KMS-11 (cell line): Measurements from ENCODE around the gene KDF1.

Experiments
- H2AFZ ChIP-seq: fragments of 200-600 bp; sonication (generic); 2 replicates; pipeline ENCODE4 v1.6.1; 2016; ENCODE audit warnings: antibody characterized with exemption, mixed run types, low read depth
- H3K27ac ChIP-seq: fragments of 200-600 bp; sonication (generic); 2 replicates; pipeline ENCODE4 v1.6.1; 2016; ENCODE audit warnings: mild to moderate bottlenecking, mixed run types
- H3K27me3 ChIP-seq: fragments of 200-600 bp; sonication (generic); 2 replicates; pipeline ENCODE4 v1.6.1; 2017; ENCODE audit warnings: mild to moderate bottlenecking, low read depth, mixed run types, moderate library complexity; ENCODE audit not compliant: insufficient read depth
- H3K36me3 ChIP-seq: fragments of 200-600 bp; sonication (generic); 2 replicates; pipeline ENCODE4 v1.6.1; 2017; ENCODE audit warnings: mild to moderate bottlenecking, mixed run types; ENCODE audit not compliant: insufficient read depth
- H3K4me1 ChIP-seq: fragments of 200-600 bp; sonication (generic); 2 replicates; pipeline ENCODE4 v1.6.1; 2016; ENCODE audit warnings: mild to moderate bottlenecking, low read depth, mixed run types; ENCODE audit not compliant: poor library complexity, severe bottlenecking
- H3K4me2 ChIP-seq: fragments of 200-600 bp; sonication (generic); 2 replicates; pipeline ENCODE4 v1.7.0; 2016; ENCODE audit warnings: mild to moderate bottlenecking, mixed run types
- H3K4me3 ChIP-seq: fragments of 200-600 bp; sonication (generic); IDR thresholded peaks from 2 replicates; pipeline ENCODE4 v1.6.1; 2017; ENCODE audit warnings: low read depth, low read length, mixed read lengths; ENCODE audit not compliant: insufficient read depth
- H3K79me2 ChIP-seq: fragments of 200-600 bp; sonication (generic); 2 replicates; pipeline ENCODE4 v1.6.1; 2016; ENCODE audit warnings: low read depth, mixed run types; ENCODE audit not compliant: insufficient read depth
- H3K9ac ChIP-seq: fragments of 200-600 bp; sonication (generic); 2 replicates; pipeline ENCODE4 v1.6.1; 2016; ENCODE audit warnings: mild to moderate bottlenecking, mixed run types
- H4K20me1 ChIP-seq: fragments of 200-600 bp; sonication (generic); 2 replicates; pipeline ENCODE4 v1.6.1; 2016; ENCODE audit warnings: mild to moderate bottlenecking, mixed run types; ENCODE audit not compliant: insufficient read depth
- CTCF ChIP-seq: fragments of 200-600 bp; sonication (generic); conservative IDR thresholded peaks from 2 replicates; pipeline ENCODE4 v1.6.1; 2017; ENCODE audit warnings: low read depth, mild to moderate bottlenecking, antibody characterized with exemption, low read length, moderate library complexity, mixed read lengths

The KDF1 gene

GRCh38 chr1:27005648-27006496, 45.6 kb upstream of the KDF1 start:
- Histone ChIP-seq H3K4me3 (no peak overlapping the region), H3K9ac (no peak overlapping the region), H3K27ac (no peak overlapping the region), H3K79me2 (no peaks in the 10 kb centered on the region), H3K4me2 (no peak overlapping the region), H2AFZ (no peak overlapping the region), H4K20me1 (no peaks in the 10 kb centered on the region), H3K27me3 (no peaks in the 10 kb centered on the region), H3K4me1 (no peaks in the 10 kb centered on the region), H3K36me3 (no peaks in the 10 kb centered on the region)
- TF ChIP-seq CTCF = no peak

- H3K27me3 ChIP-seq = no peaks in the 10 kb centered on the region
- H3K9ac ChIP-seq = no peak overlapping the region
- no peak for TF ChIP-seq CTCF
- H3K36me3 ChIP-seq = no peaks in the 10 kb centered on the region
- H2AFZ ChIP-seq = no peak overlapping the region
- no peaks in the 10 kb centered on the region for H3K4me1 ChIP-seq
- H3K79me2 ChIP-seq = no peaks in the 10 kb centered on the region
- no peak overlapping the region for H3K27ac ChIP-seq
- no peaks in the 10 kb centered on the region for H4K20me1 ChIP-seq
- H3K4me2 ChIP-seq = no peak overlapping the region
- no peak overlapping the region for H3K4me3 ChIP-seq
Measured at GRCh38 chr1:27005166-27005530, 44.9 kb upstream of the KDF1 start.

GRCh38 chr1:27004471-27005165, 44.4 kb upstream of the KDF1 start:
- H3K27ac ChIP-seq = no peak overlapping the region
- no peaks in the 10 kb centered on the region for H3K27me3 ChIP-seq
- no peak overlapping the region for H3K4me3 ChIP-seq
- H3K9ac ChIP-seq = no peak overlapping the region
- TF ChIP-seq CTCF = no peak
- H3K4me1 ChIP-seq = no peaks in the 10 kb centered on the region
- no peak overlapping the region for H3K4me2 ChIP-seq
- H3K79me2 ChIP-seq = no peaks in the 10 kb centered on the region
- no peaks in the 10 kb centered on the region for H3K36me3 ChIP-seq
- no peaks in the 10 kb centered on the region for H4K20me1 ChIP-seq
- no peak overlapping the region for H2AFZ ChIP-seq

GRCh38 chr1:27003745-27004470, 43.6 kb upstream of the KDF1 start:
- Histone ChIP-seq H4K20me1 (no peaks in the 10 kb centered on the region), H3K27me3 (no peaks in the 10 kb centered on the region), H2AFZ (no peak overlapping the region), H3K79me2 (no peaks in the 10 kb centered on the region), H3K9ac (no peak overlapping the region), H3K27ac (no peak overlapping the region), H3K4me3 (no peak overlapping the region), H3K4me2 (no peak overlapping the region), H3K36me3 (no peaks in the 10 kb centered on the region), H3K4me1 (no peaks in the 10 kb centered on the region)
- TF ChIP-seq CTCF = no peak
